Fibroblast of skin of left biceps (primary cell): ENCODE measurements around the gene RBM25.
A peak's percentile ranks its signal among the peaks of the same experiment; 100 is the strongest.
"Not testable (repeated sequence)": the region's sequence is repeated elsewhere in the genome, so short reads cannot be mapped to it uniquely, and the experiment has no call there.

Experiments
- DNase-seq, 2 experiments: peaks; one replicate each; pipeline ENCODE4 v3.0.0-alpha.2; 2013; ENCODE audit warnings: low read depth in 2 of 2

Gene RBM25

DNA sequence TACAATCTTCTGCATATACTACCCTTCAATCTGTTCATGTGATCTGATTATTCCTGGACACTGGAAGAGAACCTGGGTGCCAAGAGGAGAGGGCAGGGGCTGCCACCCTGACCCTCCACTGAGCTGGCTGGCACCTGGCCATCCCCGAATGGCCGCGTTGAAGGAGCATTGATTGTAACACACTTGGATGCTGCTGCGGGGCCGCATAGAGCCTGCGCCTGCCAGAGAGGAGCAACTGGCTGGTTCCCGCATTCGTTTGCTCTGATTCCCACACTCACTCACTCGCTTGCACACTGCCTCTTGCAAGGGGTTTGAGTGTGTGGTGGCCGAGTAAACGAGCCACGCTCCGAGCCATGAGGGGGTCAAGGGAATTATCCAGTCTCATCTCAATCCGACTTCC lies 110.4 kb downstream of the RBM25 start:
- no peak for DNase-seq

DNA sequence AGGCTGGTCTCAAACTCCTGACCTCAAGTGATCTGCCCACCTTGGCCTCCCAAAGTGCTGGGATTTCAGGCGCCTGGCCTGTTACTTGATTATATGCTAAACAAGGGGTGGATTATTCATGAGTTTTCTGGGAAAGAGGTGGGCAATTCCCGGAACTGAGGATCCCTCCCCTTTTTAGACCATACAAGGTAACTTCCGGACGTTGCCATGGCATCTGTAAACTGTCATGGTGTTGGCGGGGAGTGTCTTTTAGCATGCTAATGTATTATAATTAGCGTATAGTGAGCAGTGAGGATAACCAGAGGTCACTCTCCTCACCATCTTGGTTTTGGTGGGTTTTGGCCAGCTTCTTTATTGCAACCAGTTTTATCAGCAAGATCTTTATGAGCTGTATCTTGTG lies 111.5 kb downstream of the RBM25 start:
- DNase-seq: not testable (repeated sequence)

DNA sequence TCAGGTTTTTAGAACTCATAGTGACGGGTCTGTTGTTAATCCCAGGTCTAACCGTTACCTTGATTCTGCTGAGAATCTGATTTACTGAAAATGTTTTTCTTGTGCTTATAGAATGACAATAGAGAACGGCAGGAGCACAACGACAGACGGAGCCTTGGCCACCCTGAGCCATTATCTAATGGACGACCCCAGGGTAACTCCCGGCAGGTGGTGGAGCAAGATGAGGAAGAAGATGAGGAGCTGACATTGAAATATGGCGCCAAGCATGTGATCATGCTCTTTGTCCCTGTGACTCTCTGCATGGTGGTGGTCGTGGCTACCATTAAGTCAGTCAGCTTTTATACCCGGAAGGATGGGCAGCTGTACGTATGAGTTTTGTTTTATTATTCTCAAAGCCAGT lies 112.4 kb downstream of the RBM25 start:
- no peak for DNase-seq

DNA sequence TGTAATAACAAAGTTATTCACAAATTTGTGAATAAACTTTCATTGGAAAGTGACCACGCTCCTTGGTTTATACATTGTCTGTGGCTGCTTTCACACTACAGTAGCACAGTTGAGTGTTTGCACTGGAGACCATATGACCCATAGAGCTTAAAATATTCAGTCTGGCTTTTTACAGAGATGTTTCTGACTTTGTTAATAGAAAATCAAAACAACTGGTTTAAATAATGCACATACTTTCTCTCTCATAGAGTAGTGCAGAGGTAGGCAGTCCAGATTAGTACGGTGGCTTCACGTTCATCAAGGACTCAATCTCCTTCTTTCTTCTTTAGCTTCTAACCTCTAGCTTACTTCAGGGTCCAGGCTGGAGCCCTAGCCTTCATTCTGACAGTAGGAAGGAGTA lies 114.2 kb downstream of the RBM25 start:
- DNase-seq: no peak

DNA sequence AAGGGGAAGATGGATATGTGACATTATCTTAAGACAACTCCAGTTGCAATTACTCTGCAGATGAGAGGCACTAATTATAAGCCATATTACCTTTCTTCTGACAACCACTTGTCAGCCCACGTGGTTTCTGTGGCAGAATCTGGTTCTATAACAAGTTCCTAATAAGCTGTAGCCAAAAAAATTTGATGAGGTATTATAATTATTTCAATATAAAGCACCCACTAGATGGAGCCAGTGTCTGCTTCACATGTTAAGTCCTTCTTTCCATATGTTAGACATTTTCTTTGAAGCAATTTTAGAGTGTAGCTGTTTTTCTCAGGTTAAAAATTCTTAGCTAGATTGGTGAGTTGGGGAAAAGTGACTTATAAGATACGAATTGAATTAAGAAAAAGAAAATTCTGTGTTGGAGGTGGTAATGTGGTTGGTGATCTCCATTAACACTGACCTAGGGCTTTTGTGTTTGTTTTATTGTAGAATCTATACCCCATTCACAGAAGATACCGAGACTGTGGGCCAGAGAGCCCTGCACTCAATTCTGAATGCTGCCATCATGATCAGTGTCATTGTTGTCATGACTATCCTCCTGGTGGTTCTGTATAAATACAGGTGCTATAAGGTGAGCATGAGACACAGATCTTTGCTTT lies 114.9 kb downstream of the RBM25 start:
- peak in 1 of 2 experiments; percentile 14 for DNase-seq
